Measurements from ENCODE around the gene HOXB8. TPM values are rescaled to one million over a fixed set of nuclear protein-coding genes. Genes with fewer than 3 reads are reported as not detected.
A peak's percentile ranks its signal among the peaks of the same experiment; 100 is the strongest.

The HOXB8 gene
- total RNA-seq, 1 experiment from 2014 or later = 28.2 TPM

DNA sequence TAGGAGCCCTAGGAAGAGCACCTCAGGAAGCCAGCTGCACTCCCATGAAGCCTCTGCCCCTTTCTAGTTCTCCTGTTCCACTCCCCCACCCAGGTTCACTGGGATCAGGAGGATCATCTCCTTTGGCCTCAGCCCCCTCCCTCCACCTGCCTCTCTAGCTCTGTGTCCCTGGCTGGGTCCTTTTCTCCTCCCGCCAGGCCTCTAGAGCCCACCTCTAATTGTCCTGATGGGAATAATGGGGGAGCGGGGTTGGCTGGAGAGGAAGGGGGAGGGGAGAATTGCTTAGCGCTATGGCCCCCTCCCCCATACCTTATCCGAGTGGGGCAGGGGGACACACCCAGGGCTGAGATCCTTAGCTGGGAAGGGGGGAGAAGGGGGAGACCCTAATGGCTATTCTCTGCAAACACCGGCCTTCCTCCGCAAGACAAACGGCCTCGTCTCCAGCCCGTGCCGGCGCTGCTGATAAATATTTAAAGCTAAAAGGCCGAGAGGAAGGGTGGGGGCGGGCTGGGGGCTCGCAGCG is 5.3 kb downstream of the HOXB8 start:
- peaks cover 96% of the 10 kb centered on the region for H3K36me3 Mint-ChIP-seq (ENCODE audit: insufficient read depth, unreplicated experiment)
- CTCF ChIA-PET = interaction anchor here (0.6 to 1.7 kb wide), 5 partner anchors 8 to 660 kb away, joined by 3 to 6 read pairs (median 4); no protein-coding TSS in a partner anchor
- H3K27me3 Mint-ChIP-seq (ENCODE audit: unreplicated experiment) = peaks cover 8% of the 10 kb centered on the region
- DNase-seq = no peak
- no TSS peak for BruUV-seq (replicated peaks)
- TF ChIP-seq CTCF (IDR thresholded peaks at IDR 0.05; ENCODE audit: unreplicated experiment) = no peak
- peak overlapping the region; percentile 12 for H3K27ac Mint-ChIP-seq (ENCODE audit: unreplicated experiment)
- H3K9me3 Mint-ChIP-seq (ENCODE audit: low read depth, unreplicated experiment) = no peaks in the 10 kb centered on the region
- peak overlapping the region; percentile 88 for H3K4me3 Mint-ChIP-seq (ENCODE audit: low read depth, unreplicated experiment)
- intact Hi-C loops (cut with micrococcal nuclease; ENCODE audit: unreplicated experiment) = no loop called here
- peaks cover 29% of the 10 kb centered on the region for H3K4me1 Mint-ChIP-seq (ENCODE audit: low read depth, unreplicated experiment)

- BruUV-seq (replicated peaks) = no TSS peak
- H3K4me1 Mint-ChIP-seq (ENCODE audit: low read depth, unreplicated experiment) = peaks cover 27% of the 10 kb centered on the region
- H3K4me3 Mint-ChIP-seq (ENCODE audit: low read depth, unreplicated experiment) = peak overlapping the region; percentile 88
- intact Hi-C loops (cut with micrococcal nuclease; ENCODE audit: unreplicated experiment) = no loop called here
- CTCF ChIA-PET = interaction anchor here (0.7 to 1.7 kb wide), 3 partner anchors 11 to 52 kb away, joined by 3 to 5 read pairs (median 4); no protein-coding TSS in a partner anchor
- no peaks in the 10 kb centered on the region for H3K27me3 Mint-ChIP-seq (ENCODE audit: unreplicated experiment)
- H3K36me3 Mint-ChIP-seq (ENCODE audit: insufficient read depth, unreplicated experiment) = peaks cover 96% of the 10 kb centered on the region
- DNase-seq = no peak
- TF ChIP-seq CTCF (IDR thresholded peaks at IDR 0.05; ENCODE audit: unreplicated experiment) = no peak
- peak overlapping the region; percentile 42 for H3K27ac Mint-ChIP-seq (ENCODE audit: unreplicated experiment)
- no peaks in the 10 kb centered on the region for H3K9me3 Mint-ChIP-seq (ENCODE audit: low read depth, unreplicated experiment)
Observed at GRCh38 chr17:48609033-48609432, 6.1 kb downstream of the HOXB8 start.

- TF ChIP-seq CTCF (IDR thresholded peaks at IDR 0.05; ENCODE audit: unreplicated experiment) = no peak
- no peaks in the 10 kb centered on the region for H3K27me3 Mint-ChIP-seq (ENCODE audit: unreplicated experiment)
- CTCF ChIA-PET = interaction anchor here (0.7 to 1.7 kb wide), 2 partner anchors 10 to 41 kb away, joined by 3 to 4 read pairs; no protein-coding TSS in a partner anchor
- peaks cover 96% of the 10 kb centered on the region for H3K36me3 Mint-ChIP-seq (ENCODE audit: insufficient read depth, unreplicated experiment)
- H3K4me3 Mint-ChIP-seq (ENCODE audit: low read depth, unreplicated experiment) = peak overlapping the region; percentile 88
- no peak for DNase-seq
- no TSS peak for BruUV-seq (replicated peaks)
- H3K27ac Mint-ChIP-seq (ENCODE audit: unreplicated experiment) = peak overlapping the region; percentile 42
- intact Hi-C loops (cut with micrococcal nuclease; ENCODE audit: unreplicated experiment) = no loop called here
- H3K9me3 Mint-ChIP-seq (ENCODE audit: low read depth, unreplicated experiment) = no peaks in the 10 kb centered on the region
- H3K4me1 Mint-ChIP-seq (ENCODE audit: low read depth, unreplicated experiment) = peaks cover 27% of the 10 kb centered on the region
Observed at GRCh38 chr17:48608494-48608834, 6.6 kb downstream of the HOXB8 start.

- H3K9me3 Mint-ChIP-seq (ENCODE audit: low read depth, unreplicated experiment) = no peaks in the 10 kb centered on the region
- peaks cover 27% of the 10 kb centered on the region for H3K4me1 Mint-ChIP-seq (ENCODE audit: low read depth, unreplicated experiment)
- H3K4me3 Mint-ChIP-seq (ENCODE audit: low read depth, unreplicated experiment) = peak overlapping the region; percentile 88
- intact Hi-C loops (cut with micrococcal nuclease; ENCODE audit: unreplicated experiment) = no loop called here
- BruUV-seq (replicated peaks) = no TSS peak
- peak overlapping the region; percentile 83 for H3K27ac Mint-ChIP-seq (ENCODE audit: unreplicated experiment)
- no peak for DNase-seq
- H3K36me3 Mint-ChIP-seq (ENCODE audit: insufficient read depth, unreplicated experiment) = peaks cover 96% of the 10 kb centered on the region
- TF ChIP-seq CTCF (IDR thresholded peaks at IDR 0.05; ENCODE audit: unreplicated experiment) = no peak
- CTCF ChIA-PET = no interaction called here
- H3K27me3 Mint-ChIP-seq (ENCODE audit: unreplicated experiment) = no peaks in the 10 kb centered on the region
Observed at GRCh38 chr17:48606892-48607614, 8.0 kb downstream of the HOXB8 start.

Measured in Calu3 (cell line).